Smooth muscle cell of the brain vasculature (primary cell): ENCODE data around the gene SPEM3.

Experiments used
- DNase-seq: peaks from one replicate; pipeline ENCODE4 v3.0.0-alpha.2; 2012; ENCODE audit warnings: low read depth, low spot score

SPEM3 gene

GRCh38 chr17:7421186-7421585 is 7.5 kb upstream of the SPEM3 start:
- no peak for DNase-seq

GRCh38 chr17:7423679-7424078 is 5.0 kb upstream of the SPEM3 start:
- no peak for DNase-seq

GRCh38 chr17:7425316-7425715 is 3.3 kb upstream of the SPEM3 start, which contains the start of gene SPEM2:
SPEM2 (plus strand) TSS chr17:7425616; CDS start chr17:7425689, 73 bp downstream.
- DNase-seq: no peak

- no peak for DNase-seq
Observed at GRCh38 chr17:7425756-7426155, 2.9 kb upstream of the SPEM3 start.

GRCh38 chr17:7426203-7426863 is 2.3 kb upstream of the SPEM3 start:
- DNase-seq: no peak

GRCh38 chr17:7426896-7427489 is 1.7 kb upstream of the SPEM3 start:
- no peak for DNase-seq

- no peak for DNase-seq
Observed at GRCh38 chr17:7427549-7427948, 1.1 kb upstream of the SPEM3 start.

- DNase-seq: no peak
Observed at GRCh38 chr17:7429722-7430121, 1.1 kb downstream of the SPEM3 start.

GRCh38 chr17:7431231-7431630 is 2.6 kb downstream of the SPEM3 start:
- no peak for DNase-seq

GRCh38 chr17:7432296-7432695 is 3.6 kb downstream of the SPEM3 start:
- no peak for DNase-seq

GRCh38 chr17:7435676-7436555 is 7.3 kb downstream of the SPEM3 start:
- DNase-seq: no peak

GRCh38 chr17:7436556-7437368 is 8.1 kb downstream of the SPEM3 start:
- no peak for DNase-seq

GRCh38 chr17:7437369-7437863 is 8.8 kb downstream of the SPEM3 start:
- no peak for DNase-seq

GRCh38 chr17:7437950-7438614 is 9.4 kb downstream of the SPEM3 start:
- DNase-seq: no peak

- no peak for DNase-seq
Observed at GRCh38 chr17:7438656-7439460, 10.2 kb downstream of the SPEM3 start.

- DNase-seq: no peak
Observed at GRCh38 chr17:7439462-7440112, 10.9 kb downstream of the SPEM3 start, which contains the start of gene FGF11. FGF11 (plus strand) TSS chr17:7439512; CDS start chr17:7439621, 109 bp downstream.

GRCh38 chr17:7440113-7440833 is 11.6 kb downstream of the SPEM3 start:
- DNase-seq: no peak

- no peak for DNase-seq
Observed at GRCh38 chr17:7440834-7441195, 12.2 kb downstream of the SPEM3 start.

- no peak for DNase-seq
Observed at GRCh38 chr17:7441266-7441665, 12.6 kb downstream of the SPEM3 start.
